Psoas muscle (tissue), 8 donors: ENCODE measurements around the gene ACSM2A. TPM values are rescaled to one million over a fixed set of nuclear protein-coding genes. Genes with fewer than 3 reads are reported as not detected.
"Not testable (repeated sequence)": the region's sequence is repeated elsewhere in the genome, so short reads cannot be mapped to it uniquely, and the experiment has no call there.

Experiments
- ATAC-seq, 4 donors: fragments of 200-7000 bp; cut with Tn5 transposase; one replicate each; pipeline ENCODE4 v1.9.1; 2020; ENCODE audit warnings: moderate library complexity in 3 of 4, mild to moderate bottlenecking in 2 of 4
- DNase-seq, 2 donors: peaks; one replicate each; pipeline ENCODE4 v3.0.0-alpha.2; 2020
- H3K27ac ChIP-seq: fragments of 200-600 bp; one replicate; pipeline ENCODE4 v1.8.0; 2022
- H3K27me3 ChIP-seq, 3 donors: fragments of 200-600 bp in 1 of 3; one replicate each; pipeline versions ENCODE4 v1.6.1 to v1.8.0; 2013 to 2022; ENCODE audit warnings: low read length in 2 of 3, mild to moderate bottlenecking in 2 of 3, moderate library complexity in 1 of 3; ENCODE audit not compliant: insufficient read depth in 3 of 3
- H3K36me3 ChIP-seq, 2 donors: fragments of 200-600 bp in 1 of 2; one replicate each; pipeline versions ENCODE4 v1.6.1 to v1.8.0; 2013 to 2022; ENCODE audit warnings: low read depth in 1 of 2, mild to moderate bottlenecking in 1 of 2, moderate library complexity in 1 of 2; ENCODE audit not compliant: insufficient read depth in 1 of 2
- H3K4me1 ChIP-seq: fragments of 200-600 bp; one replicate; pipeline ENCODE4 v1.8.0; 2022
- H3K4me3 ChIP-seq: fragments of 200-600 bp; one replicate; pipeline ENCODE4 v1.8.0; 2022; ENCODE audit warnings: mild to moderate bottlenecking
- H3K9me3 ChIP-seq: fragments of 200-600 bp; one replicate; pipeline ENCODE4 v1.8.0; 2022
- CTCF ChIP-seq: fragments of 200-600 bp; IDR thresholded peaks from one replicate; pipeline ENCODE4 v1.8.0; 2022; ENCODE audit warnings: antibody characterized with exemption
- WGBS, 3 donors: extraction: QIAGEN DNeasy Blood & Tissue Kit; methylation state at CpG; one replicate each; pipeline versions ENCODE4 v1.1.6 to v1.1.7; 2013; 5-methylcytosine and 5-hydroxymethylcytosine counted together
- intact Hi-C, 2 donors: fragments of 100-400 bp; cut with DNase I; formaldehyde crosslinking; loops; one replicate each; pipeline versions ENCODE4 v1.11.0 to v1.14.2; 2022
- long read RNA-seq, 2 donors: library from polyadenylated mRNA; unstranded; transcript quantifications; one replicate each; pipeline ENCODE4 v2.0.0, GENCODE V29; 2021
- polyA plus RNA-seq, 3 donors: library from polyadenylated mRNA; stranded (reverse); fragments of 200-250 nt; gene quantifications; one replicate each; pipeline ENCODE4 v1.2.3, GENCODE V29; 2013
- total RNA-seq, 4 donors: library from RNA; stranded (reverse); fragmentation: NEBNext Ultra II Directional in 2 of 4; extraction: Animal tissue kit (Norgen Biotek cat#: 25700) in 2 of 4; gene quantifications; one replicate each; pipeline versions ENCODE4 v1.2.1 to v1.2.4, GENCODE V29; 2021 to 2023
- donor health status: healthy with polysubstance abuse.
- donor health status: DM: no; HTN: no; CAD: no; lungs with moderate emphysema.
- donor health status: Bipolar disorder and iron deficiency.
- donor health status: healthy.
- donor health status: DM: yes; HTN: yes; CAD: no.
- donor health status: DM: no; HTN: no; CAD: no.
- donor health status: DM: no; HTN: no; CAD: no.
- donor health status: DM: yes; HTN: yes; CAD: no.

Gene ACSM2A
- total RNA-seq, result under 1 TPM in 1 of 4 donors, not detected in 3; 0.24 TPM
- polyA plus RNA-seq, result under 1 TPM in 2 of 3 donors, not detected in 1; 0.05 to 0.12 TPM
- long read RNA-seq, donor 1, result 0 reads
- long read RNA-seq, donor 2, result 0 reads

- H3K4me3 ChIP-seq, intact Hi-C loops, DNase-seq, H3K27me3 ChIP-seq, H3K9me3 ChIP-seq, H3K27ac ChIP-seq, H3K4me1 ChIP-seq, ATAC-seq, H3K36me3 ChIP-seq: not testable (repeated sequence)
- 13 to 36% (median 17%) methylated on average over 1 of the region's 1 CpG for WGBS, 3 donors
These were observed at the start of gene ACSM2A for GRCh38 chr16:20451364-20451763. ACSM2A (plus strand) TSS chr16:20451521; CDS start chr16:20460115, 8,594 bp downstream.

GRCh38 chr16:20402651-20403050 is 48.7 kb upstream of the ACSM2A start:
- H3K36me3 ChIP-seq, result no peaks in the 10 kb centered on the region
- DNase-seq, result no peak
- H3K4me1 ChIP-seq, result no peaks in the 10 kb centered on the region
- H3K4me3 ChIP-seq, result no peak overlapping the region
- no peaks in the 10 kb centered on the region for H3K9me3 ChIP-seq
- no peak for ATAC-seq
- TF ChIP-seq CTCF, result no peak
- WGBS, 3 donors, result 86 to 97% (median 92%) methylated on average over 2 of the region's 2 CpGs
- no peaks in the 10 kb centered on the region for H3K27me3 ChIP-seq
- intact Hi-C loops, result loop anchor here in 1 of 2 donors (2.0 kb wide), 1 partner anchor 14 kb away; no protein-coding TSS in a partner anchor
- H3K27ac ChIP-seq, result no peak overlapping the region

GRCh38 chr16:20404637-20405036 is 46.7 kb upstream of the ACSM2A start, which contains the start of gene PDILT:
PDILT (minus strand) TSS chr16:20404737; CDS start chr16:20399300, 5,437 bp downstream.
- Histone ChIP-seq H3K27ac (no peak within 1 kb of the TSS), H3K9me3 (no peaks in the 10 kb centered on the region), H3K36me3 (no peaks in the 10 kb centered on the region), H3K27me3 (no peaks in the 10 kb centered on the region), H3K4me1 (no peaks in the 10 kb centered on the region), H3K4me3 (no peak within 1 kb of the TSS)
- ATAC-seq (no peak), DNase-seq (no peak)
- no peak for TF ChIP-seq CTCF
- intact Hi-C loops, result no loop called here
- WGBS, 3 donors, result 88 to 97% (median 89%) methylated on average over 2 of the region's 2 CpGs

GRCh38 chr16:20409398-20410120 is 41.8 kb upstream of the ACSM2A start, which contains the start of gene ACSM5:
ACSM5 (plus strand) TSS chr16:20409534; CDS start chr16:20411485, 1,951 bp downstream.
- Histone ChIP-seq H3K4me1 (no peaks in the 10 kb centered on the region), H3K27ac (peak within 1 kb of the TSS; percentile 46), H3K36me3 (no peaks in the 10 kb centered on the region), H3K4me3 (peak within 1 kb of the TSS; percentile 57), H3K9me3 (no peaks in the 10 kb centered on the region), H3K27me3 (no peaks in the 10 kb centered on the region)
- WGBS, 3 donors, result 49 to 61% (median 57%) methylated on average over 6 of the region's 6 CpGs
- DNase-seq, result peak; percentile 53 to 86
- TF ChIP-seq CTCF, result no peak
- intact Hi-C loops, result no loop called here
- peak; percentile 53 to 93 (median 72) for ATAC-seq

GRCh38 chr16:20410121-20410723 is 41.1 kb upstream of the ACSM2A start:
- TF ChIP-seq CTCF, result no peak
- peak overlapping the region; percentile 46 for H3K27ac ChIP-seq
- no peak for ATAC-seq
- no peaks in the 10 kb centered on the region for H3K36me3 ChIP-seq
- H3K4me3 ChIP-seq, result peak overlapping the region; percentile 57
- intact Hi-C loops, result no loop called here
- 64 to 81% (median 72%) methylated on average over 6 of the region's 6 CpGs for WGBS, 3 donors
- no peaks in the 10 kb centered on the region for H3K9me3 ChIP-seq
- no peak for DNase-seq
- no peaks in the 10 kb centered on the region for H3K4me1 ChIP-seq
- no peaks in the 10 kb centered on the region for H3K27me3 ChIP-seq
